Pons (tissue), 1 donor: ENCODE data around the gene IFT27.

Experiments used
- DNase-seq: peaks from one replicate; pipeline ENCODE4 v3.0.0-alpha.2; 2016; ENCODE audit warnings: low spot score

IFT27 gene

DNA sequence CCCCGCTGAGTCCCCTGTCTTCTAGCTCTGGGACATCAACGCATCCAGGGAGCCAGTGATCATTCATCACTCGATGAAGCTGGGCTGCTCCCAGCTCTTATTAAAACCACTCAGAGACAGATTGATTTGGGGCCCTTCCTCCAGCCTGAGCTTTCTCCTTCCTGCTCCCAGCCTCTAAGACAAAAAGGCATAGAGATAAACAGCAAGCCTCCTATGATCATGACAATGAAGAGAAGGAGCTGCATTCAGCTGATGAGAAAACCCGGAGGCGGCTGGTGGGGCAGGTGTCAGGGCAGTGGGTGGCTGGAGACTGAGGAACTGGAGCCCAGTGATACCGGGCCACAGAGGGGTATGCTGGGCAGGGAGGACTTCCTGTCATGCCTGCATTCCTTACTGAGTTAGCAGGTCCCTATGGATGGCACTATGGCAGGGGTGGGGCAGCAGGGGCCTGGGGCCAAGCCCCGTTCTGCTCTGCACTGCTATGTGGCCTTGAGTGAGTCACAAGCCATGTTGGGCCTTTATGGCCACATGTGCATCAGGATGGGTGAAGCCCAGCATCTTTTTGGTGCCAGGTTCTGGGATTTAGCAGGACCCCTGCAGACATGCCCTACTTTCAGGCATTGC is 20.7 kb upstream of the IFT27 start:
- DNase-seq, result no peak

- no peak for DNase-seq
These were observed 19.7 kb upstream of the IFT27 start for GRCh38 chr22:36795633-36796032.

DNA sequence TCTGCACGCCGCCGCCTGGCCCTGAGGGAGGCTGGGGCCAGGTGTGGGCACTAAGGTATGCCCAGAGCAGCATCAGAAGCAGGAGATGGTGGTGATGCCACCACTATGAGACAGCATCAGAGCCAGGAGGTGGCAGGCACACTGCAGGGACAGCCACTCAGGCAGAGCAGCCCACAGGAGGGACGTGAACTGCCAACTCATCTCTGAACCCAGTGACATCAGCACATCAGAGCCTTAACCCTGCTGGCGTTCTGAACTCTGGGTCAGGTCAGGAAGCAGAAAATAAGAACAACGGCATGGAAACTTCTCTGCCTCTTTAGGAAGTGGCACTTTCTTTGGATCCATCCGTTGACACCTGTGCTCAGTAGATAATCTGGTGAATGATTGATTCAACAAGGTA is 14.7 kb upstream of the IFT27 start:
- no peak for DNase-seq

GRCh38 chr22:36787204-36787988 is 11.5 kb upstream of the IFT27 start:
- no peak for DNase-seq

GRCh38 chr22:36783743-36784142 is 7.8 kb upstream of the IFT27 start:
- no peak for DNase-seq

GRCh38 chr22:36781656-36782627 is 6.0 kb upstream of the IFT27 start:
- DNase-seq, result peak; percentile 53

DNA sequence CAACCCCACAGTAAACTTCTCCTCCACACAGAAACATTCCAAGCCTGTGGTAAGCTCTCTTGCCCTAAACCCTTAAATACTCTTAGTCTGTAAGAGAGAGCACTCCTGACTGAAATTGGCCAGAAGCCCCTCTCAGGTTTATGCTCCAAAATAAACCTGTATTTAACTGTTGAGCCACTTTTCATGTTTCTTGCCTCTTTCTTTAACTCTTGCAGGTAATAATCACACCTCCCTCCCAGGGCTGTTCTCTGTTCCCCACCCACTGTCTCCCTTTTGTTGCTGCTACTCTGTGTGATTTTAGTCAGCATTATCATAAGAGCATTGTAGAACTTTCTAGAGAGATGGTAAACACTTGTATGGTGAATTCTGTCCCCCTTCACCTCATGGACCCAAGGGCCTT is 2.1 kb upstream of the IFT27 start:
- DNase-seq, result no peak

- no peak for DNase-seq
These were observed 803 bp upstream of the IFT27 start for GRCh38 chr22:36776722-36777121.

GRCh38 chr22:36775586-36775963 is 344 bp downstream of the IFT27 start:
- peak; percentile 25 for DNase-seq

- DNase-seq, result peak; percentile 61
These were observed 2.0 kb downstream of the IFT27 start for GRCh38 chr22:36773935-36774334.

DNA sequence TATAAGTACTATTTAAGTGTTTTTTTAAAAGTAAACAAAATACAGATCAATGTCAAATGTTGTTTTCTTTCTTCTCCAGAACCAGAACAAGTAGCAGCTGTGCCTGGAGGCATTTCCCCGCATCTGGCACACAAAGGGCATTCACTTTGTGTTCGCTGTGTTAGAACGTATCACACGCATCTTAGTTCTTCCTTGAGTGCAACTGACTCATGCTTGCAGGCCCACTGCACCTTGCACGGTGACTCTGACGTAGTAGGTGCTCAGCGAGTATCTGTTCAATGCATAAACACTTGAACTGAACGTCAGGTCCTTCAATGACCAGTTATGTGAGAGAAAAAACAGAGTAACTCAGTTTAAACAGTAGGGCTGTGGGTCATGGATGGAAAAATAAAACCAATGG is 3.5 kb downstream of the IFT27 start:
- no peak for DNase-seq

DNA sequence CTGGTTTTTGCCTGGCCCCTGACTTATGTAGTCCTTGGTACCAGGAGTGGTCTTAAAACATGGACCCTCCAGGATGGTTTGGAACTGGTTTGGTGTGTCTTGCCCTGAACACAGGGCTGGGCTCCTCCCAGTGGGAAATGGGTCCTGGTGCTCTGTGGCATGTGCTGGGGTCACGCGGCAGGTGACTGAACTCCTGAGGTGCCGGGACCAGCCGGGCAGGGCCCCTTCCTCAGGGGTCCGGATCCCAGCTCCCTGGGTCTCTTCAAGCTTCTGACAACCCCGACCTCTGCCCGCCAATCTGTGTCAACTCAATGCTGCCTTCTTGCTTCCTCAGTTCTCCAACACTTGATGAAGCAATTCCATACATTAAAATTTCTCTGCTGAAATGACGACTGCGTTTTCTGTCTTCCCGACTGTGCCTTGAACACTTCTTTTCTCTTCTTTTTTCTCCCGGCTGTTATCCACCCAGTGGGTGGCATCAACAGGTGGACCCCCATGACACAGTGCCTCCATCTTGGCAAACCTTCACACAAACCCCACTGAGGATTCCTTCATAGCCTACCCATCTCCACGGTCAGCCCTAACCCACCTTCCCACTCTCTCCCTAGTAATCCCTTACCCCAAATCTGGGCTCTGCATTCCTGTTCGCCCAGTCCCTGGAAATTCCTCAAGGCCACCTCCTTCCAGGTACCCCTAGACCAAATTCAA is 4.4 kb downstream of the IFT27 start:
- DNase-seq, result no peak

- DNase-seq, result no peak
These were observed 5.2 kb downstream of the IFT27 start for GRCh38 chr22:36770513-36771231.

GRCh38 chr22:36769541-36770512 is 6.1 kb downstream of the IFT27 start:
- no peak for DNase-seq

DNA sequence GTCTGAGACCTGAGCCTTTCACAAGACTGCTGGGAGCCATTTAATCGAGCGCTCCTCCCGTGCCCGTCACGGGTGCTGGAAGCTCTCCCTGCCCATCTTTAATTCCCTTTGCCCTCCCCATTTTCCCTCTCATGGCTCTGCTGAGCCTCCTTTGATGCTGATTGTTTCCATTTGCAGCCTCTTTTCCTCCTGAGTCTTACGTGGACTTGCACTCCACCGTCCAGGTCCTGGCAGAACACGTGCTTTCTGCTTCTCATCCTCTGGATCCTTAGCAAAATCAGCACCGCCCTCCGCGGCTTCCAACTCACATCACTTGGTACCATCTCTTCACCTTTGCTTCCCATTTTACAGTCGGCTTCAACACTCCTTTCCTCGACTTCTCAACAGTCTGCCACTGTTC is 7.3 kb downstream of the IFT27 start:
- DNase-seq, result no peak

- no peak for DNase-seq
These were observed 7.8 kb downstream of the IFT27 start for GRCh38 chr22:36768141-36768540.

DNA sequence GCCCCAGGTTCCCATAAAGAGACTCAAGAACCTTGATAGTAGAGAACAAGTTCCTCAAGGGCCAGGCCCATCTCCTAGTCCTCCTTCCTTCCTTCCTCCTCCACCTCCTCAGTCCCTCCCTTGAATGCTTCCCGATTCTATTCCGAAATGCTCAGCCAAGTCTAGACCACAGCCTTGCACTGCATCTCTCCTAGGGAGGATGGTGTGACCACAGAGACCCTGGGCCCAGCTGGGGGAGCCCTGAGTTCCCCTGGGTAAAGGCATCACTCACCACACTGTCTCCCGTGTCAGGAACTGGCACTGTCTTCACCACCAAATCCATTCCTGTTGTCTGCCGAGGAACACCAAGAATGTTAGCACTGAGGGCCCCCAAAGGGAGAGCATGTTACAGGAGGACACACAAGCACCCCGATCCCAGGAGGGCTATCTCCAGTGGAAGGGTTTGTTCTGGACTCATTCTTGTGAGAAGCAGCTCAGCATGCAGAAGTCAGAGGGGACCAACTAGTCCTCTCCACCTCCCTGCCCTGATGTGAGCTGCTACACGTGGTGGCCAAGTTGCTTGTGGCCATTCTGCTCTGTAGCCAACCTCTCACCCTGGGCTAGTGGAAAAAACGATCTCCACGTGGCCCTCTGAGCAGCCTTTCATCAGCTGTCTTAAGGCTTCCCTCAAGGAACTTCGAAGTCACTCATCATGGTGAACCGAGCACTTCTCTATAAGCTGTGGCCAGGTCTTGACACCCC is 8.7 kb downstream of the IFT27 start:
- no peak for DNase-seq

DNA sequence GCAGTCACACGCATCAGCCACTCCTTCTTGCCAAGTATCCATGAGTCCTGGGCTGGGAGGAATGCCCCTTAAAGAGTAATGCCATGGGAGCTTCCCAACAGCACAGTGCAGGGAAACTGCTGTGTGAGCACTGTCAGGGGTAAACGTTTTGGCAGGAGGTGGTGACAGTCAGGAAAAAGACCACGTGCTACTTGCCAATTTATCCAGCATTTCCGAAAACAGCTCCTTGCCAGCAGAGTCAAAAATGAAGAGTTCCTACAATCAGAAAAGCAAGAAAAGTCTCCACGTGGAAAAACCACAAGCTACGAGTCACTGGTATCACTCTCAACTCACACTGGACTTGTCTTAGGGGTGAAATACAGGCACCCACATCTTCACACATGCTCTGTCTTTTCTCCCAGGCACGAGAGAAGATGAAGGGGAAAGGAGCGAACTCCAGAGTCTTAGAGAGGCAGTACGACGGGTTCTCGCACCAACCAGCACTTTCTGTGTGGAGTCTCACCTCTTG is 9.9 kb downstream of the IFT27 start:
- DNase-seq, result no peak
